ENCODE results near the gene ZC3HAV1L.

Gene ZC3HAV1L

DNA sequence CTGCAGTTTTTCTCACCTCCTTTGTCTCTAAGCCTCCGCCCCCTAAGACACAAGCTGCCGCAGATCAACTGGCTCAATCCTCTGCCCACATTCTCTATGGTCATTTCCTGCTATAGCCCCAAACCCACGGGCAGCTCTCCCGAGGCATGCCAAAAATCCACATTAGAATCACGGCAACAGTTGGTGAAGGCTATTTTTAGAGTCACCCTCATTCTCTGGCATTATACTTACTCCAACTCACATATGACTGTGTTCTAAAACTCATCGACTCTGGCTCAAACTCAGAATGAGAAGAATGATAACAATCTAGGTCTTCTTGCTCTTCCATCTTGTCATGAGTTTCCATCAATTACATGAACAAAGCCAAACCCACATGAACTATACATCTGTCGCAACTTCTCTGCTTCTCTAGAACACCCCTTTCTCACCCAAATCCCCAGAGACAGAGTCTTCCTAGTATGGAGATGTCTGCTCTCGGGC lies 43.8 kb downstream of the ZC3HAV1L start:
- no peak for DNase-seq (ENCODE audit: low read depth)
- H3K4me3 ChIP-seq (replicated peaks; ENCODE audit: low read depth, low read length): no peak overlapping the region
- TF ChIP-seq CTCF (IDR thresholded peaks at IDR 0.05; ENCODE audit: low read length, missing control alignments): no peak

DNA sequence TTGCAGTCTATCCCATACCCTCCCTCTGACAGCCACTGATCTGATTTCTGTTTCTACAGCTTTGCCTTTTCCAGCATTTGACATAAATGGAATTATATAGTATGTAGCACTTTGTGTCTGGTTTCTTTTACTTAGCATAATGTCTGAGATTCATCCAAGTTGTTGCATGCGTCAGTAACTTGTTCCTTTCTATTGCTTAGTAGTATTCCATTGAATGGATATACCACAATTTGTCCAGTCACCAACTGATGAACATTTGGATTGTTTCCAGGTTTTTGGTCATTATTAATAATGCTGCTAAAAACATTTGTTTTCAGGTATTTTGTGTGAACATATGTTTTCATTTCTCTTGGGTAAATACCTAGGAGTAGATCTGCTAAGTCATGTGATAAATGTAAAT lies 48.2 kb downstream of the ZC3HAV1L start:
- no peak for TF ChIP-seq CTCF (IDR thresholded peaks at IDR 0.05; ENCODE audit: low read length, missing control alignments)
- no peak for DNase-seq (ENCODE audit: low read depth)
- no peak overlapping the region for H3K4me3 ChIP-seq (replicated peaks; ENCODE audit: low read depth, low read length)

DNA sequence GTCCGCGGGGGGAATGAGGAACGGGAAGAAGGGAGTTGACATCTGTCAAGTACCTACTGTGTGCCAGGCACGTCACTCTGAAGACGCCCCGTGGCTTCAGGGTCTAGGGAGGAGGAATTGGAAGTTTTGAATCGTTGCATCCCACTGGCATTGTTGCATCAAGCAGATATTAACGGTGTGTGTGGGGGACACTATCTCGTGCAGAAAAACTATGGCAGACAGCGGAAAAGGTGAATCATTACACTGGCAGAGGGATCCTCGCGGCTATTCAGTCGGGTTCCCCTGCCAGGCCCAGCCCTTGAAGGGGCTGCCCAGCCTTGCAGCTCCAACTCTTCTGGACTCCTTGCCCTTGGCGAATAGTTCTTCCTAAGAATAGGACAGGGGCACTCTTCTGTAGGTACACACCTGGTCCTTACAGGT lies 53.6 kb downstream of the ZC3HAV1L start:
- TF ChIP-seq CTCF (IDR thresholded peaks at IDR 0.05; ENCODE audit: low read length, missing control alignments): no peak
- H3K4me3 ChIP-seq (replicated peaks; ENCODE audit: low read depth, low read length): peak overlapping the region; percentile 51
- DNase-seq (ENCODE audit: low read depth): peak; percentile 21

DNA sequence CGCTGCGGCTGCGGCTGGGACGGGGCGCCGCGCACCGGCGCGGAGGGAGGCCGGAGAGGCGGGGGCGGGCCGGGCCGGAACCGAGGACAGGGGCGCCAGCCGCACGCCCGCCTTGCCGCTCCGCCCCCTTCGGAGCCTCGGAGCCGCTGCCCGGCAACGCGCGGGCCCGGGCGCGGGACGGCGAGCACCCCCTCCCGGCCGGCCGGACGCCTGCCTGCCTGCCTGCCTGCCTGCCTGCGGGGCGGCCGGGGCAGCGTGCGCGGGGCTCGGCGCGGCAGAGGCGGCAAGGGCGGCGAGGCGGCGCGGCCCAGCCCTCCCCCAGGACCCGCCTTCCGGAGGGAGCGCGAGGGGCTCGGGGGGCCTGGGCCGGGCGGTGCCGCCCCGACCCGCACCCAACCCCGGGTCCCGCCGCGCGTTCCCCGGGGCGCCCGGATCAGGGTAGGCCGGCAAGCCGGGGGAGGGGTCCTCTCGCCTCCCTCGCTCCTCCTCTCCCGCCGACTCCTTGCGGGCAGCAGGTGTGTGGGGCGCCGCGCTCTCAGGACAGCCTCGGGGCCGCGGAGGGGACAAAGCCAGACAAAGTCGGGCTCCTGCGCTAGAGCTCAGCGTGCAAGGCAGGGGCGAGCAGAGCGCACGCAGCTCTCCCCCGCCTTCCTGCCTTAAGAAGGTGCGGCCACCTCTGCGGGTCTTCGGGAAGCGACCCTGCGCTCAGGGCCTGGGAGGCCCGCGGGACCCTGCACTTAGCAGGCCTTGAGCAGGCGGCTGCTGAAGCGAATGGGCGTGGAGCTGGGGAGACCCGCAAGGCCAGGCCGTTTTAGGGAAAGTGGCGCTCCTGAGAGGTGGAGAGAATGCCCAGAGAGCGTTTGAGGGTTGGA lies 54.3 kb downstream of the ZC3HAV1L start, which contains the start of gene KIAA1549:
Gene KIAA1549, minus strand, starts transcription at position 58 of the 872 bp plus-strand sequence. CDS start 120 bp downstream, outside the sequence.
- H3K4me3 ChIP-seq (replicated peaks; ENCODE audit: low read depth, low read length): peak within 1 kb of the TSS; percentile 72
- peak; percentile 59 for DNase-seq (ENCODE audit: low read depth)
- no peak for TF ChIP-seq CTCF (IDR thresholded peaks at IDR 0.05; ENCODE audit: low read length, missing control alignments)

DNA sequence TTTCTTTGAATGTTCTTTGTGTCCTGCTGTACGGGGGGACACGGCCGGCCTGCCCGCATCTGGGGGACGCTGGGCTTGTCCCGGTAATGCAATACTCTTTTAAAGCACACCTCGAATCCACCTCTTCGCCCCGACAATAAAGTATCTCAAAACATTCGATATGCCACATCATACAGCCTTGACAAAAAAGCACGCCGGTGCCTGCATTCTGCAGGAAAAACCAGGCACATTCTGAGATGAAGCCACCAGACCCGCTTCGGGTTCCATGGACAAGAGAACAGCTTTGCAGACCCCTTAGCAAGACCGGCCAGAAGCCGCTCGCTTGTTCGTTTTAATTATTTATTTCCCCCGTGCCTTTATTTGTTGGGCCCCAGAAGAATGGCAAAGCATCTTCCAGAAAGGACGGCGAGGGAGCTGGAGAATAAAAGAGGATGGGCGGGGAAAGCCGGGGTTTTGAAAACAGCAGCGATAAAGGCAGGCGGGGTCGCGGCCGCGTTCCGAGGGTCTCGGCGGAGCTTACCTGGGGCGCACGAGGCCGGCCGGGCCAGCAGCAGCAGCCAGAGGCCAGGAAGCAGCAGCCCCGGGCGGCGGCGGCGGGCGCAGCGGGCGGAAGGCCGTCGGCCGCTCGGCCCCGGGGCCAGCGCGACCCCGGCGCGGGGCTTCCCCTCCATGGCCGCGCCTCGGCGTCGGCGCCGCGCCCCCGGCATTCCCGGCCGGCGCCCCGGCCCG lies 55.1 kb downstream of the ZC3HAV1L start:
- H3K4me3 ChIP-seq (replicated peaks; ENCODE audit: low read depth, low read length): peak overlapping the region; percentile 72
- no peak for DNase-seq (ENCODE audit: low read depth)
- TF ChIP-seq CTCF (IDR thresholded peaks at IDR 0.05; ENCODE audit: low read length, missing control alignments): no peak

GRCh38 chr7:138979988-138980562 lies 55.8 kb downstream of the ZC3HAV1L start:
- no peak for TF ChIP-seq CTCF (IDR thresholded peaks at IDR 0.05; ENCODE audit: low read length, missing control alignments)
- H3K4me3 ChIP-seq (replicated peaks; ENCODE audit: low read depth, low read length): peak overlapping the region; percentile 72
- no peak for DNase-seq (ENCODE audit: low read depth)

Measured in fibroblast of pulmonary artery (primary cell).